HCT116 (cell line): ENCODE results near the gene PTPN9. TPM values are rescaled to one million over a fixed set of nuclear protein-coding genes. Genes with fewer than 3 reads are reported as not detected.
A peak's percentile ranks its signal among the peaks of the same experiment; 100 is the strongest.
"Not testable (repeated sequence)": the region's sequence is repeated elsewhere in the genome, so short reads cannot be mapped to it uniquely, and the experiment has no call there.

ENCODE experiments used
- ATAC-seq: fragments of 200-7000 bp; cut with Tn5 transposase; 2 replicates; pipeline ENCODE4 v1.9.1; 2020; ENCODE audit warnings: mild to moderate bottlenecking, moderate library complexity
- BruUV-seq: library from RNA; stranded (reverse); fragments of 400-500 nt; replicated peaks from 2 replicates; lab custom pipeline; 2021; lab: Mats Ljungman, UMichigan
- CTCF ChIA-PET: fragments of 300-600 bp; sonication (Branson Sonifier 250); formaldehyde crosslinking; loops from one replicate; lab custom pipeline; 2021; ENCODE audit warnings: antibody characterized with exemption; lab: Charles Lee
- POLR2A ChIA-PET: fragments of 300-600, 350-600 bp; sonication (Branson Sonifier 250); formaldehyde crosslinking; loops from one replicate; lab custom pipeline; 2021; ENCODE audit warnings: antibody characterized with exemption; lab: Charles Lee
- RAD21 ChIA-PET, 2 experiments: fragments of 300-600 bp; sonication (Branson Sonifier 250); formaldehyde crosslinking; loops; one replicate each; lab custom pipeline; 2023; ENCODE audit warnings: low total read pairs in 2 of 2; ENCODE audit not compliant: uncharacterized antibody in 2 of 2, unreplicated experiment in 2 of 2, low non-redundant PET in 1 of 2; lab: Charles Lee
- DNase-seq: peaks from one replicate; pipeline ENCODE4 v3.0.0-alpha.2; 2010; ENCODE audit warnings: low read depth, low spot score
- H2AFZ ChIP-seq: fragments of 200-600 bp; shearing (Covaris generic), sonication (generic); 2 replicates; pipeline ENCODE4 v1.6.1; 2017; ENCODE audit warnings: low read depth, mixed run types, mixed read lengths, antibody characterized with exemption, low read length; ENCODE audit not compliant: poor library complexity, severe bottlenecking
- H3K27ac ChIP-seq: 2 replicates; pipeline ENCODE4 v1.5.1; 2012; ENCODE audit warnings: low read depth, low read length
- H3K27me3 ChIP-seq: fragments of 200-600 bp; sonication (generic); 2 replicates; pipeline ENCODE4 v1.6.1; 2016; ENCODE audit warnings: mixed run types, low read length, mixed read lengths; ENCODE audit not compliant: insufficient read depth
- H3K36me3 ChIP-seq, 2 experiments: fragments of 200-500 bp in 1 of 2; fragments of 200-600 bp in 1 of 2; sonication (Bioruptor generic) in 1 of 2; sonication (generic) in 1 of 2; 2 replicates each; pipeline versions ENCODE4 v1.5.1 to v1.6.1; 2014 to 2016; ENCODE audit warnings: low read length in 2 of 2, inconsistent platforms in 1 of 2, mixed read lengths in 1 of 2, mixed run types in 1 of 2; ENCODE audit not compliant: insufficient read depth in 2 of 2, control insufficient read depth in 1 of 2
- H3K4me1 ChIP-seq, 2 experiments: fragments of 200-600 bp in 1 of 2; sonication (generic) in 1 of 2; 2 replicates each; pipeline versions ENCODE4 v1.5.1 to v1.6.1; 2012 to 2017; ENCODE audit warnings: low read length in 2 of 2, inconsistent platforms in 1 of 2, mild to moderate bottlenecking in 1 of 2, mixed read lengths in 1 of 2, mixed run types in 1 of 2, moderate library complexity in 1 of 2; ENCODE audit not compliant: insufficient read depth in 2 of 2, control insufficient read depth in 1 of 2
- H3K4me2 ChIP-seq: fragments of 200-600 bp; sonication (generic); 2 replicates; pipeline ENCODE4 v1.6.1; 2017; ENCODE audit warnings: mixed run types, low read length, mixed read lengths
- H3K4me3 ChIP-seq, 2 experiments: fragments of 200-600 bp in 1 of 2; sonication (generic) in 1 of 2; replicated peaks in 1 of 2; 2 replicates each; pipeline ENCODE4 v1.5.1; 2011 to 2016; ENCODE audit warnings: low read length in 2 of 2, control low read depth in 1 of 2, low read depth in 1 of 2, mild to moderate bottlenecking in 1 of 2, mixed read lengths in 1 of 2, mixed run types in 1 of 2
- H3K79me2 ChIP-seq: fragments of 200-600 bp; sonication (generic); 2 replicates; pipeline ENCODE4 v1.6.1; 2017; ENCODE audit warnings: mild to moderate bottlenecking, mixed run types, low read length, moderate library complexity, mixed read lengths; ENCODE audit not compliant: insufficient read depth
- H3K9ac ChIP-seq: fragments of 200-600 bp; sonication (generic); 2 replicates; pipeline ENCODE4 v1.6.1; 2016; ENCODE audit warnings: low read length, mixed read lengths
- H3K9me2 ChIP-seq: fragments of 200-600 bp; sonication (generic), shearing (Covaris generic); 2 replicates; pipeline ENCODE4 v1.6.1; 2017; ENCODE audit warnings: mixed run types, mild to moderate bottlenecking, moderate library complexity; ENCODE audit not compliant: insufficient read depth
- H3K9me3 ChIP-seq, 2 experiments: fragments of 200-500 bp in 1 of 2; fragments of 200-600 bp in 1 of 2; sonication (Bioruptor generic) in 1 of 2; sonication (generic) in 1 of 2; 2 replicates each; pipeline ENCODE4 v1.6.1; 2014 to 2017; ENCODE audit warnings: low read length in 2 of 2, mixed read lengths in 2 of 2, inconsistent platforms in 1 of 2, low read depth in 1 of 2, mild to moderate bottlenecking in 1 of 2, mixed run types in 1 of 2, moderate library complexity in 1 of 2; ENCODE audit not compliant: control insufficient read depth in 1 of 2, insufficient read depth in 1 of 2
- H4K20me1 ChIP-seq: fragments of 200-600 bp; sonication (generic), shearing (Covaris generic); 2 replicates; pipeline ENCODE4 v1.6.1; 2017; ENCODE audit warnings: mixed run types, mild to moderate bottlenecking, moderate library complexity; ENCODE audit not compliant: insufficient read depth
- CBX3 ChIP-seq: IDR thresholded peaks from 2 replicates; pipeline ENCODE4 v1.6.1; 2012; ENCODE audit warnings: low read depth
- SP1 ChIP-seq: IDR thresholded peaks from 2 replicates; pipeline ENCODE4 v1.6.1; 2012; ENCODE audit warnings: low read depth
- SRF ChIP-seq: IDR thresholded peaks from 2 replicates; pipeline ENCODE4 v1.6.1; 2012; ENCODE audit warnings: low read depth
- YY1 ChIP-seq: IDR thresholded peaks from 2 replicates; pipeline ENCODE4 v1.6.1; 2011; ENCODE audit warnings: low read length, low read depth, moderate library complexity, mild to moderate bottlenecking; ENCODE audit not compliant: insufficient replicate concordance; ENCODE audit errors: extremely low read depth
- intact Hi-C: fragments of 100-400 bp; cut with micrococcal nuclease; formaldehyde crosslinking; loops from 2 replicates; pipeline ENCODE4 v1.10.0; 2022
- total RNA-seq: library from RNA; stranded (reverse); gene quantifications from one replicate; pipeline ENCODE4 v1.2.1, GENCODE V29; 2021; ENCODE audit not compliant: unreplicated experiment

PTPN9 gene
- total RNA-seq, 1 experiment from 2014 or later = 21.1 TPM

DNA sequence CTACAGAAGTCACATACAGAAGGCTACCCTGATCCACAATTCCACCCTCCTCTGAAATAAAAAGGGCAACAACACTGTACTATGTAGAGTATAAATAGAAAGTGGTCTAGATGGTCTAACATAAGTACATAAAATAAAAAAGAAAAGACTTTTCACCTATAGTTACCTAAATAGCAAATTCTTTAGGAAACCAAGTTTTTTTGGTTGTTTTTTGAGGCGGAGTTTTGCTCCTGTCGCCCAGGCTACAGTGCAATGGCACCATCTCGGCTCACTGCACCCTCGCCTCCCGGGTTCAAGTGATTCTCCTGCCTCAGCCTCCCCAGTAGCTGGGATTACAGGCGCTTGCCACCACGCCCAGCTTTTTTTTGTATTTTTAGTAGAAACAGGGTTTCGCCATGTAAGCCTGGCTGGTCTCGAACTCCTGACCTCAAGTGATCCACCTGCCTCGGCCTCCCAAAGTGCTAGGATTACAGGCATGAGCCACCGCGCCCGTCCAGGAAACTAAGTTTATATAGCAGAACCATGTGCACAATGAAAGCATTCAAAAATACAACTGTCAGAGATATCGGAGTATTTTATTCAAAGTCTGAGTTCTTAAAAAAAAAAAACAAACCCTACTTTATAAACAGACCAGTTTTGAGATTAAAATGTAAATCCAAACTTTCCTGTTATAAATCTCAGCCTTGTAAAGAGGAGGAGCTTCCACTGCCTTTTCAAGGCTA is 129.4 kb downstream of the PTPN9 start:
- H3K79me2 ChIP-seq = peaks cover 74% of the 10 kb centered on the region
- H3K9me3 ChIP-seq = no peaks in the 10 kb centered on the region
- H3K27me3 ChIP-seq = no peaks in the 10 kb centered on the region
- intact Hi-C loops = loop anchor here (5.0 kb wide), 1 partner anchor 128 kb away; the partner anchor contains the start of gene PTPN9
- H3K4me1 ChIP-seq = peaks cover 6 to 30% of the 10 kb centered on the region in 2 experiments
- peak overlapping the region; percentile 57 for H3K27ac ChIP-seq
- no peak for DNase-seq
- POLR2A ChIA-PET = no interaction called here
- RAD21 ChIA-PET = no interaction called here
- ATAC-seq = no peak
- BruUV-seq = TSS peak; percentile 1
- H2AFZ ChIP-seq = no peak overlapping the region
- peaks cover 10% of the 10 kb centered on the region; the same call in 1 of the 2 replicates for H4K20me1 ChIP-seq
- no peaks in the 10 kb centered on the region; a peak in 1 of 4 replicates for H3K36me3 ChIP-seq
- CTCF ChIA-PET = interaction anchor here (2.1 to 5.4 kb wide), 2 partner anchors 82 to 190 kb away, joined by 11 to 34 read pairs; partner anchors contain the start of genes IMP3 and MAN2C1
- H3K9me2 ChIP-seq = no peaks in the 10 kb centered on the region
- peak overlapping the region; percentile 85 to 88 for H3K4me3 ChIP-seq
- no peak for TF ChIP-seq SRF
- no peak for TF ChIP-seq SP1
- no peak for TF ChIP-seq YY1
- no peak for TF ChIP-seq CBX3
- H3K4me2 ChIP-seq = peak overlapping the region; percentile 98
- H3K9ac ChIP-seq = peak overlapping the region; percentile 86

DNA sequence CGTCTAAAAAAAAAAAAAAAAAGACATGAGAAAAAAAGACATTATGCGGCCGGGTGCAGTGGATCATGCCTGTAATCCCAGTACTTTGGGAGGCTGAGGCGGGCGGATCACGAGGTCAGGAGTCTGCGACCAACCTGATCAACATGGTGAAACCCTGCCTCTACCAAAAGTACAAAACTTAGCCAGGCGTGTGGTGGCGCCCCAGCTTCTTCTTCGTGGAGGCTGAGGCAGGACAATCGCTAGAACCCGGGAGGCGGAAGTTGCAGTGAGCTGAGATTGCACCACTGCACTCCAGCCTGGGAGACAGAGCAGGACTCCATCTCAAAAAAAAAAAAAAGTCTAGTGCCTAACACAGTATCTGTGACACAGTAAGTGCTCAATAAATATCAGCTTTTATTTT is 130.9 kb downstream of the PTPN9 start:
- H3K4me2 ChIP-seq, H3K9me2 ChIP-seq, intact Hi-C loops, H3K4me3 ChIP-seq, BruUV-seq, H3K9me3 ChIP-seq, H3K36me3 ChIP-seq, ATAC-seq, CTCF ChIA-PET, H3K27me3 ChIP-seq, H3K27ac ChIP-seq, DNase-seq, RAD21 ChIA-PET, POLR2A ChIA-PET, H2AFZ ChIP-seq, H3K9ac ChIP-seq: not testable (repeated sequence)
- H3K4me1 ChIP-seq = peaks cover 9 to 25% of the 10 kb centered on the region in 2 experiments
- peaks cover 10% of the 10 kb centered on the region; the same call in 1 of the 2 replicates for H4K20me1 ChIP-seq
- H3K79me2 ChIP-seq = peaks cover 85% of the 10 kb centered on the region
